Measurements from ENCODE around the gene MISP3.

MISP3 gene

DNA sequence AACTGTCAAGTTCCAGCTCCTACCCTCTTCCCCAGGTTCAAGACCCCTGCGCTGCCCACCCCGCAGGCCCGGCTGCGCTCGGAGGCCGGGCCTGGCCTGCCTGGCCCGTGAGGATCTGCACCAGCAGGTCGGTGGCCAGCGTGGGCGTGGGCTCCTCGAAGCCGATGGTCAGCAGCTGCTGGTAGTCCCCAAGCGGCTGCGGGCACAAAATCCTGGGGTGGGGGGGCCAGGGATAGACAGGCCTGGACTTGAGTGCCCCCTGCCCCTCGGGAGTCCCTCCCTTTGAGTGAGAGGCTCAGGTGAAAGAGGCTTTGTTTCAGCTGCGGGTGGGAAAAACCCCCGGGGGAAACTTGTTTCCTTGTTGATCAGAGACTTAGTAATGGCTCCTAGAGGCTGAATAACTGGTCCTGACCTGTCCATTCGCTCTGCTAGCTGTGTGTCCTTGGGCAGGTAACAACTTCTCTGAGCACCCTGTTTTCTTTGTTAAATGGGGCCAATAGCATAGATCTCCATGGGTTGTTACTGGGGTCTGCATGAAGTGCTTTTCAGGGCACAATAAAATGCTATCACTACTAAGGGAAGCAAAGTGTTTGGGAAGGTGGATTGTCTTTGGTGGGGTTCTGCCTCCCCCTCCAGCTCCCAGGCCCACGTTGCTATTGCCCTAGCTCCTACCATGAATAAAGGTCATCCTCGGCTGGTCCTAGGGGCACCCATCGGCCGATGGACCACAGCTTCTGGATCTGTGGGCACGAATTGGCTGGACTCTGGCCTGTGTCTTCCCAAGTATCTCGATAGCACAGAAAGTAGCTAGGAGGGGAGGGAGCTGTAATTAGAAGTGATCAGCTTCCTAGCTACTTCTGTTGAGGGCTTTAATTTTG, 9.4 kb downstream of the MISP3 start:
- DNase-seq = peak; percentile 63

DNA sequence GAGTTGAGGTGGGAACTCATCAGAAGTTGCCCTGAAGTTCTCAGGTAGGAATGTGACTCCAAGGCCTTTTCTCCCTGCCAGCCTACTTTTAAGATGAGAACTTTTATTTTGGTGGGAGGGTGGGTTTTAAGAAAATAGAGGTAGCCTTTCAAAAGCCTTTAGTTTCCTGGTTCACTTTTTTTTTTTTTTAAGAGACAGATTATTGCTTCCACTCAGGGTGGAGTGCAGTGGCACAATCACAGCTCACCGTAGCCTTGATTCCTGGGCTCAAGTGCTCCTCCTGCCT, 10.0 kb downstream of the MISP3 start:
- DNase-seq = no peak

DNA sequence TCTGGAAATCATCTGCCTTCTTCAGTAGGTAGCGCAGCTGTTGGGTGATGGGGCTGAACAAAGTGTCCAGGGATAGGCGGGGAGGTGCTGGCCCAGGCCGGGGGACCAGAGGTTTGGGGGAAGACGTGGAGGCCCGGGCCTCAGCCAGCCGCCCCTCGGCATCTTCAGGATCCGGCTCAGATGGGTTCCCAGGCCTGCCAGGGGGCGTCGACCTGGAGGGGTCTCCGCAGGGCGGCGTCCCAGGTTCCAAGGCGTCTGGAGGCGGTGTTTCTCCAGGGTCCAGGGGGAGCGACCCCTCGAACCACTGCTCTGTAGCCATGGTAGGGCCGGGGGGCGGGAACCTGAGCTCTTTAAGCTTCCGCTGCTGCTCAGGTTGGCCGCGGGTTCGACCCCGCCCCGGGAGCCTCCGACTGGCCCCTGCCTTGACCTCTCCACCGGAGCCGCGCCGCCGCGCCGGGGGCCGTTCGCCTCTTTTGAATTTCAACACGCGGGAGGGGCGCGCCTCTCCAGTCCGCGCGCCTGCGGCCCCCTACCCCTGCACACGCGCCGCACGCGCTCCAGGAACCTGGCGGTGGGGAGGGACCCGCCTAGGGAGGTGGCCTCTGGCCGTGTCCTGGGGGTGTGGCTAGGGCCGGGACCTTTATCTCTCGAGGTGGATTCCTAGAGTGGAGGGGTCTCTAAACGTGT, 12.9 kb downstream of the MISP3 start, which contains the start of gene C19orf67:
Gene C19orf67 (minus strand): TSS at position 475 of the 687 bp plus-strand sequence. CDS start 156 bp downstream, at position 319.
- DNase-seq = no peak

DNA sequence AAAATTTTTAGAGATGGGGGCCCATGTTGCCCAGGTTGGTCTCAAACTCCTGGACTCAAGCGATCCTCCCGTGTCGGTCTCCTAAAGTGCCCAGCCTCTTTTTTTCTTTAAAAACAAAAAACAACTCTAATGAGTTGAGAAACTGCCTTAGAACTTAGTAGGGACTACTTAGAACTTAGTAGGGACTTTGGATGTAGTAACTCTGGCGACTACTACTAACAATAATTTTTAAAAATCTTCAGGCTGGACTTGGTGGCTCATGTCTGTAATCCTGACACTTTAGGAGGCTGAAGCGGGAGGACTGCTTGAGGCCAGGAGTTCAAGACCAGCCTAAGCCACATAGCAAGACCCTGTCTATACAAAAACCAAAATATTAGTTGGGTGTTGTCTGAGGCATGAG, 13.5 kb downstream of the MISP3 start:
- DNase-seq = no peak

DNA sequence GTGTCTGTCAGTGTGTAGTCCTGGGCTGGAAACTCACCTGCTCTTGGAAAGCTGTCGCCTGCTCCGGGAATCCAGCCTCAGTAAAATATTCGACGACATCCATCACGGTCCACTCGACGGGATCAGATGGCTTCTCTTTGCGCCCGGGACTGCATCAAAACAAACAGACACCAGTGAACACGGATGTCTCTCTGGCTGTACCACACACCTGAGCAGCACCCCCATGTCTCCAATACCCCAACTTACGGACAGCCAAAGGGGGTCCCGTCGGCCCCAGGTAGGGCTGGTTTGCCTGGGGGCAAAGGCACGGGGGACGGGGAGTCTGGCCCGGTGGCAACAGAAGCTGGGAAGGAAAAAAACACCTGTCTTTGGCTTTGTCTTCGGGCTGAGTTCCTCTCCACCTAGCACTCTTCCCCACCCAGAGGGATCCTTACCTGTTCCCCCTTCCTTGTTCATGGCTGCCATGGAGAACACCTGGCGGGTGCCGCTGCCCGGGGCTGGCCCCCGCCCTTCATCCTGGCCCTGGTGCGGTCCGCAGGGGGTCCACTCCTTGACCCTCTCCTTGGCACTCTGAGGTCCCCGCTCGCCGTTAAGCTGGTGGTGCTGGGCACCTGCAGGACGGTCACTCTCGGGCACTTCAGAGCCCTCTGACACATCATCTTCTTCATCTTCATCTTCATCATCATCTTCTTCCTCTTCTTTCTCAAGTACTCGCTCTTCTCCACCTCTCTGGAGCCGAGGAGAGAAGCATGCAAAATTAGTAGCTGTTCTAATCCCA, 16.2 kb downstream of the MISP3 start:
- no peak for DNase-seq

DNA sequence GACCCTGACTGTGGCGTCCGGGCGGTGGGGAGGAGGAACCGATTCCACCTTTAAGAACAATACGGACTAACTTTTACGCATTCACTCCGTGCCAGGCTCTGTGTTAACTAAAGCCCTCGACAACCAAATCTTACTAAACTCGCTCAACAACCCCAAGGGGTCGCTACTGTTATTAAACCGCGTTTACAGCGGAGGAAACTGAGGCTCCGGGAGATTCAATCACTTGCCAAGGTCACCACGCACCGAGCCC, 16.8 kb downstream of the MISP3 start:
- peak; percentile 29 for DNase-seq

DNA sequence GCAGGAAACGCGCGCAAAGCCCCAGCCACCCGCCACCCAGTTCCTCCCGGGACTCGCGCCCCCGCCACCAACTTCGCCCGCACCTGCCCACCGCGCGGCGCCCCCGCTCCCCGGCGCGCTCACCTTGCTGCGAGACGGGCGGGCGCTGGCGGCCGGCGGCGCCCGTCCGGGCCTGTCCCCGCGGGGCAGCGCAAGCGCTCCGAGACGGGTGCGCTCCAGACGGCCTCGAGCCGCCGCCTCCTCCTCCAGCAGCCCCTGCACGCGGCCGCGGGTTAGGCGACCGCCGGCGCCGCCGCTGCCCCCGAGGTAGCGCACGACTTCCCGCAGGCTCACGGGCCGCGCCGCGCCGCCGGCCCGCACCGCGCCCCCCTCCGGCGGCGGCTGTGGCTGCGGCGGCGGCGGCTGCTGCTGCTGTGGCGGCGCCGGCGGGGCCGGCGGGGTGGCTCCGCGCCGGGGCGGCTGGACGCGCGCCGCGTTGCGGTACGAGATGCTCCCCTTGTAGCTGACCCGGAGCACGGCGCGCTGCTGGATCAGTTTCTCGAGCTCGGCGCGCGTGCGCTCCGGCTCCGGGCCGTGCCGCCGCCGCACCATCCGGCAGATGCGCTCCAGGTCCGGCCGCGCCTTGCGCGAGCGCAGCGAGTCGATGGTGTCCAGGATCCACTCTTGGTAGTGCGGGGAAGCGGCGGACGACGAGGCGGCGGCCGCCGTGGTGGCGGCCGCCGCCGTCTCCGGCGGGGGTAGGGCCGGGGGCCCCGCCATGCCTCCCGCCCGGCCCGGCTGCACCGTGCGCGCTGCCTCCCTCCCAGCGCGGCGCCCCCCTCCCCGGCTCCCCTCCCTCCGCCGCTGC, 17.3 kb downstream of the MISP3 start:
- peak; percentile 53 for DNase-seq

DNA sequence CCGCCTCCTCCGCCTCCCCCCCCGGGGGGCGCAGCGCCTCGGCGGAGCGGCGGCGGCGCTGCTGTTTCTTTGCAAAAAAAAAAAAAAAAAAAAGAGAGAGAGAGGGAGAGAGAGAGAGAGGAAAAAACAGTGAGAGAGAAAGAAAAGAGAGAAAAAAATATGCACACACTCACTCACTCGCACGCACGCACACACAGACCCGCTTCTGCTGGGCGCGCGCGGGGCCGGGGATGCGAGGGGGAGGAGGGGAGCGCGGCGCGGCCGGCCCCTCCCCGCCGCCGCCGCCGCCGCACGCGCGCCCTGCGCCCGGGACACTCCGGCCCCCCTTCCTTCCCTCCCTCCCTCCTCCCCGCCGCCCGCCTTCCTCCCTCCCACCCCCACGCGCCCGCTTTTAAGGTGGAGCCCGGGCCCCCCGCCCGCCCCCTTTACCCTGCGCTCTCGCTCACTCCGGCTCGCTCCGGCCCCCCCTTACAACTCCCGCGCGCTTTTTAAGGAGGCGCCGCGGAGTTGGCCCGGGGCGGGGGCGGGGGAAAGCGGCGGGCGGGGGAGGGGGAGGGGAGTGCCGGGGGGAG, 18.0 kb downstream of the MISP3 start, which contains the start of gene SAMD1:
Gene SAMD1 (minus strand): TSS at position 243 of the 572 bp plus-strand sequence.
- DNase-seq = peak; percentile 91

DNA sequence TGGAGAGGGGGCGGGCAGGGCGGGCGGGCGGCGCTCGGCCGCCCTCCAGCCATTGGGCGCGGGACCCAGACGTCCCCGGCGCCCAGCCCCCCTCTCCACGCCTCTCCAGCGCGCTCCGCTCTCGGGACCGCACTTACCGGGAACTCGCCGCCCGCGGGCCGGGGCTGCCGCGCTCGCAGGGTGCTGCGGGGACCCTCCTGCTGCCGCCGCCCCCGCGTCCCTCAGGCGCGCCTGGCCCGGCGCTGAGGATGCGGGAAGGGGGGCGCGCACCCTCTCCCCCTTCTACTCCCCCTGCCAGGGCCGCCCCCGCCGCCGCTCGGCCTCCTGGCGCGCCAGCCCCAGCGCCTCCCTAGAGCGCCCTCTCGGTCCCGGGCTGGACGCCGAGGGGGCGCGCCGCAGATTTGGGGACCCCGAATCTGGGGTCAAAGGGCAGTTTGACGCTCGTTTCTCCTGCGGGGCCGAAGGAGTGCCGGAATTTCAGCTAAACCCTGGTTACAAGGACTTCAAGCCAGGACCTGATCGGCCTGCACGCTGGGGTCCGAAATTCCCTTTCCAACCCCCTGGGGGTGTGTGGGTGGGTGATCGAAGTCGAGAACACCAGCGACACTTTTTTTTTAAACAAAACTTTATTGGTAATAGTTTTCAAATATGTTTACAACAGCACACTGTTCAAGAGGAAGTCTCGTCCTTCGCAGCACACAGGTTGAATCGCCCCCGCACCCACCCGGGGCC, 18.7 kb downstream of the MISP3 start:
- peak; percentile 67 for DNase-seq

DNA sequence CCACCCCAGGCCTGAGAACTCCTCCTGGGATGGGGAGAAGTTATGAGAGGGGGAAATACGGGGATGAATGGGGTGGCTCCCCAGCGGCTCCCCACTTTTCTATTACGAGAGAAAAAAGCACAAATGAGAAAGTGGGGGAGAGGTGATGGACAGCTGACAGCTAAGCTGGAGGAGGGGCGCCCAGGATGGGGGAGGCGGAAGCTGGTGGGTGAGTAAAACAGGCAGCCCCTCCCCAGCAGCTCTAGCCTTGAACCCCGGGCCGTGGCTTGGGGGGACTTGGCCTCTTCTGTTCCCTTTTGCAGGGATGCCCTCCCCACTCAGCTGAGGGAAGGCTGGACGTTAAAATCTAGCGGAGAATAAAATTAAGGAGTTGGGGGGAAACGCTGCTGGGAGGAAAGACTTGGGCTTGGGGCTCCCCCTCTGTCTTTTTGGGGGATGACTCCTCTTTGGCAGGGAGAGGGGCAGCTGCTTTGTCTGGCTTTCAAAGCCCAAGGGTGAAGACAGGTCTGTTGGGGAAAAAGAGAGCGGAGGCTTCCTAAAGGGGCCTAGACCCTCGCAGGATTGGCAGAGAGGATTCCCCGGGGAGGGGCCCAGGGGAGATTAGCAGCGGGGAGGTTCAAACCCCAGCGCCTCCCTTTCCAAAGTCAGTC, 19.4 kb downstream of the MISP3 start:
- no peak for DNase-seq

DNA sequence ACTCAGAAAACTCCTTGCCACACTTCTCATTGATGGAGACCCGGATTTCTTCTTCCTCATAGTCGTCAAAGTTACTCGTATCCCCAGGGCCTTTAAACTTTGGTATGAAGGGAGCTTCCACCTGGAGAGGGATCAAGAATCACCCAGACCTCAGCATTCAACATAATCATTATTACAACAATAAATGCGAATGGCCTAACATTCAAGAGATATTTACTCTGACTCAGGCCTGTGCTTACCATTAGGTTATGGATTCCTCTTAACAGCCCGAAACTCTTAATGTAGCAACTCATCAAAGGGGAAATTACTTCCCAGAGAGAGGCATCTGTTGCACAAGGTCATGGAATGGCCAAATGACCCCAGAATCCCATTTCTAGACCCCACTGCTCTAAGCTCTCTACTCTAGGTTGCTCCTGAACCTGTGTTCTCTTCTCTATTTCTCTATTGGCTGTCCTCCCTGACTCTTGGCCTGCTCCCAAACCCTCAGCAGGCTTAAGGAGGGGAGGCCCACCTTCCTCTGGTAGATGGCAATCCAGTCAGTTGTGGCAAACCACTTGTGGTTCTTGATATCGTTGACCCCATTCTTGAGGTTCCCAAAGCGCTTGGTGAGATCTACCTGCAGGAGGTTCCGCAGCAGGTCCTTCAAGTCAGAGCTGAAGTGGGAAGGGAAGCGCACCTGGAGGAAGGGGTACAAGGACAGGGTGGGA, 20.7 kb downstream of the MISP3 start:
- DNase-seq = no peak

DNA sequence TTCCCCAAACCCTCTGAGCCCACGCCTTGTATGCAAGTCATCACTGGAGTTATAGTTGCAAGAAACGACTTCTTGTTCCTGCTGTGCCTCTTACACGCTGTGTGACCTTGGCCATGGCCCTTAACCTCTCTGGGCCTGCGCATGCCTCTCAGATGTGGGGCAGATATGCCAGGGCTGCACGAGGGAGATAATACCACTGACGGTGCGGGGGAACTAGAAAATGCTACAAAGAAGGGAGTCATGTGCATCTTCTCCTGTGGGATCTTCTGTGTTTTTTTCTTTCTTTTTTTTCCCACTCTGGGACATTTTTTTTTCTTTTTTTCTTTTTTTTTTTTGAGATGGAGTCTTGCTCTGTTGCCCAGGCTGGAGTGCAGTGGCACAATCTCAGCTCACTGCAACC, 22.3 kb downstream of the MISP3 start:
- DNase-seq = no peak

DNA sequence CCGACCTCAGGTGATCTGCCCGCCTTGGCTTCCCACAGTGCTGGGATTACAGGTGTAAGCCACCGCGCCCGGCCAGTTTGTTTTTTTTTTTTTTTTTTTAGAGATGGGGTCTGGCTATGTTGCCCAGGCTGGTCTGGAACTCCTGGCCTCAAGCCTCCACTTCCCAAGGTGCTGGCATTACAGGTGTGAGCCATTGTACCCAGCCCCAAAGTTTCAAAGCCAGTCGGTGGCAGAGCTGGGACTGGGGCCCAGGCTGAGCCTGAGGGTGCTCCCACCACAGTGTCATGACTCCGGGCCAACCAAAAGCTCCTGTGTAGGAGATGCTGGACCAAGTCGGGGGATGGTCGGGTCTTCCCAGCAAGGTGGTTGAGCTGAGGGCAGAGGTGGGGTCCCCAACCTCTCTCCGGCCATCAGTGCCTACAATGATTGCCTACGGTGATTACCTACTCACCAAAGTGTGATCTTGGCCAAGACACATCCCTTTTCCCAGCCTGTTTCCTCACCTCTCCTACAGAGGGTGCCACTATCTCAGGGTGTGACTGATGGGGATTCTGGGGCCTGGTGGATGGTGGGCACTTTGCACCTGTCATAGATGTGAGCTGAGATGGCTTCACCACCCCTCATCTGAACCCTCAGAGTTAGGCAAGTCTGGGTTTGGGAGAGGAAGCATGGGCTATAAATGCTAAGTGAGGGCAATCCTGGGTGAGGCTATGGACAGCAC, 23.8 kb downstream of the MISP3 start:
- DNase-seq = no peak

DNA sequence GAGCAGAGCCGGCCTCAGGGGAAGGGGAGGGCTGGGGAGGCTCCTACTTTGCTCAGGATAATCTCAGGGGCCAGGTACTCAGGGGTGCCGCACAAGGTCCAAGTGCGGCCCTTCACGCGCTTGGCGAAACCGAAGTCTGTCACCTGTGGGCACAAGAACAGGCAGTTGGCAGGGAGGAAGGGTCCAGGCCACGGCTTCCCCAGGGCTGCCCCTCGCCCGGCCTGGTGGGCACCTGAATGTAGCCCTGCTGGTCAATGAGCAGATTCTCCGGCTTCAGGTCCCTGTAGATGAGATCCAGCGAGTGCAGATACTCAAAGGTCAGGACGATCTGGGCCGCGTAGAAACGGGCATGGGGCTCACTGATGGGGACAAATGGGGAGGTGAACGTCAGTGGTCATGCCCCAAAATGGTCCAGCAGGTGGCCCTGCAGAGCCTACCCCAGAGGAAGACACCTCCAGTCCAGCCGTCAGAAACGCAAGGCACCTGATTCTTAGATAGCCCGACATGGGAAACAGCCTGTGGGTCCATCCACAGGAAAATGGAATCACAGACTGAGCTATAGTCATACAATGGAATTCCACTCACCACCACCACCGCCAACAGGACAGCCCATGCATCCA, 25.1 kb downstream of the MISP3 start:
- DNase-seq = no peak

DNA sequence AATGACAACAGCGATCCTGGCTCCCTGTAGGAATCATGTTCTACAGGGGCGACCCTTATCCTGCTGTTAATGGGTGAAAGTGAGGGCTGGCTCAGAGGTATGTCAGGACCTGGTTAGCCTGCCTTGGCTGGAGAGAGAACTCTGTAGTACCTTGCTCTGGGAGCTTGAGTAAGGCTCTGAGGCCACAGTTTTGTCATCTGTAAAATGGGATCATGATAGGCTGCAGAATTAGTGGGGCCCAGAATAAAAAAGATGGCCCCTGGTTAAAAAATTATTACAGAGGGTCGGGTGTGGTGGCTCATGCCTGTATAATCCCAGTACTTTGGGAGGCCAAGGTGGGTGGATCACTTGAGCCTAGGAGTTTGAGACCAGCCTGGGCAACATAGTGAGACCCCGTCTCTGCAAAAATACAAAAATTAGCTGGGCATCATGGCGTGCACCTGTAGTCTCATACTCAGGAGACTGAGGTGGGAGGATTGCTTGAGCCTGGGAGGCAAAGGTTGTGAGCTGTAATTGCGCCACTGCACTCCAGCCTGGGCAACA, 28.5 kb downstream of the MISP3 start:
- no peak for DNase-seq

DNA sequence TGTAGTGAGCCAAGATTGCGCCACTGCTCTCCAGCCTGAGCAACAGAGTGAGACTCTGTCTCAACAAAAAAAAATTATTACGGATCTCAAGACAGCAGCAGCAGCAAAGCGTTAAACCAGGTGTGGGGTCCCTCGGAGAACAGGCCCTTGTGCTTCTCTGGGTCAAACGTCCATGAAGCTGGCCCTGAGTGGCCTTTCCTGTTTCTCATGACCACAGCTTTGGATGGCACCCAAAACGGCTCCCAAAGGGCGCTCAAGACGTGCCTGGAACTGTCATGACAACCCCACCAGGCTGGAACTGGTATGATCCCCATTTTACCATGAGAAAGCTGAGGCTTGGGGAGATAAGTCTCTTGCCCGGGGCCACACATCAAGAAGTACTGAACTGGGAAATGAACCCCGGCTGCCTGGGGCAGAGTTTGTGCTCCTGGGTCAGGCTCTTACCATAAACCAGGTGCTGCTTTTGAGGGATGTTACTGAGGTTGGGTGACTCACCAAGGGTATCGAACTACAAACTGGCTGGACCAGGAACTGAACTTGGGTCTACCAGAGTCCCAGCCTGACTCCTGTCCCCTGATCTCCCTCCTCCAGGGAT, 29.6 kb downstream of the MISP3 start:
- no peak for DNase-seq

DNA sequence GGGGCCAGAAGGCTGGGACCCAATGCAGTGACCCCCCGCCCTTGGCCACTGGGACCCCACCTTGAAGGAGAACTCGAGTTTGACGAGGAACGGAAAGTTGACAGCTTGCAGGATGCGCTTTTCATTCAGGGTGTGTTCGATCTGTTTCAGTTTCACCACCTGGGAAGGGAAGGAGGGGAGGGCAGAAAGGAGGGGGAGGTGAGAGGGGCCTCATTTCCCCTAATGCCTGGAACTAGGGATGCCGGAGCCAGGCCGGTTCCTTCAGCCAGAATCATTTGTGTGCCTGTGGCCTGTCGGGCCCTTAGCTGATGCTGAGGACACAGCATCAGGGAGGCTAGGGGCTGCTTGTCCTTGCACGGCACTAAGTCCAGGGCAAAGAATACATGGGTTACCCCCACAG, 30.2 kb downstream of the MISP3 start:
- DNase-seq = no peak

DNA sequence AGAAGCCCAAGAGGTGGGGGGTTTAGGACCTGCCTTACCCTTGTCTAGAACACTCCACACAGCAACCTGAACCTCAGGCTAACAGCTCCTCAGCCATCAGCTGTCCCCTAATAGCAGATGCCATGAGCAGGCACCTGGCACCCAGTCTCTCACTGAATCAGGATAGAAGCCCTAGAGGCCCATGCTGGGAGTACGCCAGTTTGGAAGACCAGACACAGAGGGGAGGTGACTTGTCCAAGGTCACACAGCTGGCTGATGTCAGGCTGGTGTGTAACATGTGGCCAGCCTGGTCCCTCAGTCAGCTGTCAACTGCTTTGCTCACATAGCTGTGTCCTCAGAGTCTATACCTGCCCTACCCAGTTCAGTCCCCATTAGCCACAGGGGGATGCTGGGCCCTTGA, 30.7 kb downstream of the MISP3 start:
- no peak for DNase-seq

DNA sequence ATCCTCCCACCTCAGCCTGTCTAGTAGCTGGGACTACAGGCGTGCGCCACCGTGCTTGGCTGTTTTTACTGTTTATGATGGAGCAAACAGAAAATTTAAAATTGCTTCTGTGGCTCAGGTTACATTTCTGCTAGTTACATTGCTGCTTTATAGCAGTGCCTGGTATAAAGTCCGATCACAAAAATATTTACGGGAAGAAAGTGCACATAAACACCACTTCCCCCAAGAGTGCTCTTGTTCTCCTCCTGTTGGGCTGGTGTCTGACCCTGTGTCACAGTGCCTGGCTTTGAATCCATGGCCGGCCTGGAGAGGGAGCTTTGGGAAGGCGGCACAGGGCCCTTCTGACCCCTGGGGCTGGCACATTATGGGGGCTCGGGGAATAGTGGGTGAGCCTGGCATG, 33.1 kb downstream of the MISP3 start:
- no peak for DNase-seq
